Effector CD4-positive, alpha-beta T cell (primary cell): ENCODE data around the gene LAYN.

Experiments used
- DNase-seq: peaks from one replicate; pipeline ENCODE4 v3.0.0-alpha.2; 2020

Gene LAYN

DNA sequence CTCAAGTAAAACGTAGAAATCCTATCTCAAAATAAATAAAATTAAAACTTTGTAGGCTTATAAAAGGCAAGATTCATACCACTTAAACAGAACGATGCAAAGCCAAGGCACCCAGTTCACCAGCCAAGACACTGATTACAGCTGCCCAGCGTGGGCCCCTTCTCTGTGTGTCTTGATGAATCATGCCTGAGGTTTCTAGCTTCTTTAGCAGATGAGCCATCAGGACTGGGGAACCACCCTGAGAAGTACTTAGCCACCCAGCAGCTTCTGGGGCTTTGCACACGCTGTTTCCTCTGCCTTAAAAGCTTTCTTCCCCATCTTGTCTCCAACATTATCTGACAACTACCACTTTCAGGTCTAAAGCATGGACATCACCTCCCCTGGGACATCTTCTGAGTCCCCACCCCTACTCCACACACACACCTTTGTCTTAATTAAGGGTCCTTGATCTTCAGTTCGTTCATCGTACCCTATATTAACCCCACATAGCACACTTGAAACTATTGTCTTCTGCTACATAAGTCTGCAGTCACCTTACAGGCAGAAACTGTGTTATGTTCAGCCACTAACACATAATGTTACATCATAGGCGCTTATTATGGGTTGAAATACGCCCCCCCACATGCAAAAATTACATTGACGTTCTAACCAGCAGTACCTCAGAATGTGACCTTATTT, 8.7 kb upstream of the LAYN start:
- DNase-seq = peak; percentile 18

DNA sequence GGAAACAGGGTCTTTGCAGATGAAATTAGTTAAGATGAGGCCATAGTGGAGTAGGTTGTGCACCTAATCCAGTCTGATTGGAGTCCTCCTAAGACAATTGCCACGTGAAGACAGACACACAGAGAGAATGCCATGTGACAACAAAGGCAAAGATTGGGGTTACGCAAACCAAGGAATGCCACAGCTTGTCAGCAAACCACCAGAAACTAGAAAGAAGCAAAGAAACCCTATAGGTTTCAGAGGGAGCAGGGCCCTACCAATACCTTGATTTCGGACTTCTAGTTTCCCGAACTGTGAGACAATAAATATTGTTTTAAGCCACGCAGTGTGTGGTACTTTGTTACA, 8.2 kb upstream of the LAYN start:
- DNase-seq = no peak

DNA sequence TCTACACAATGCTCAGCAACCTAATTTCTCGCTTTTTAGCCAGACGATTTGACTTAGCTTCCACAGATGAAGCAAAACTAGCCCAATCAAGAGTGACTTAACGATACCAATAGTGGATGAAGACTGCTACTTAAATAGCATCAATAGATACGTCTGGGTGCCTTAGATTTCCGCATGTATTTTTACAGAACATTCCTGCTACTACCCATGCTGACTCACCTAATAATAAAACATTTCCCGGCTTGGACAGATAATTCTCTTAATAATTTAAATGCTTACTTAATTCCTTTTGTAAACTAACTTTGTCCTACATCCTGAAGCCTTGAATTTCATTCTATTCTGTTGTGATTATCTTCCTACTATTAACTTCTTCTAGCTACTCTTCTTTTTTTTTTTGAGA, 5.2 kb upstream of the LAYN start:
- no peak for DNase-seq

DNA sequence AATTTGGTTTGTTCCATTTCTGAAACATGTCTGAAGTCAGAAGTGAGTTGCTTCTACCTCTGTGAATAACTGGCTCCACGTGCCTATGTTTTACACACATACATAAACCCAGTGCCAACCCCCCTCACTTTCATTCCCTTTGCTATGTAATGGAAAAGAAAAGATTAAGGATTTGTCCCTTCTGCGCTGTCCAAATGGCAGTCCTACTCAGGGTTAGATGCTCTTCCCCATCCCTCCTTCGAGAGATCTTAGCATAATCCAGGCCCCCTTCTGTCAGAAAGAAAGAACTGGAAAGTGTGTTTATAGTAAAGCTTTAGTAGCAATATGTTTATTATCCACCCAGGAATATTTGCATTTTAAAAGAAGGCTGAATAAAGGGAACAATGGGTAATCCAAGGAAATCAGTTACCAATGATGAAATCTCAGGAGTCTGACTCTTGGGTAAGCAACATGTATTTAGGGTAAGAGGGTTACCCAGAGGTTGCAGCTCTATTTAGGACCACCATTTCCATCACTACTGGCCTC, 3.1 kb upstream of the LAYN start:
- DNase-seq = no peak

DNA sequence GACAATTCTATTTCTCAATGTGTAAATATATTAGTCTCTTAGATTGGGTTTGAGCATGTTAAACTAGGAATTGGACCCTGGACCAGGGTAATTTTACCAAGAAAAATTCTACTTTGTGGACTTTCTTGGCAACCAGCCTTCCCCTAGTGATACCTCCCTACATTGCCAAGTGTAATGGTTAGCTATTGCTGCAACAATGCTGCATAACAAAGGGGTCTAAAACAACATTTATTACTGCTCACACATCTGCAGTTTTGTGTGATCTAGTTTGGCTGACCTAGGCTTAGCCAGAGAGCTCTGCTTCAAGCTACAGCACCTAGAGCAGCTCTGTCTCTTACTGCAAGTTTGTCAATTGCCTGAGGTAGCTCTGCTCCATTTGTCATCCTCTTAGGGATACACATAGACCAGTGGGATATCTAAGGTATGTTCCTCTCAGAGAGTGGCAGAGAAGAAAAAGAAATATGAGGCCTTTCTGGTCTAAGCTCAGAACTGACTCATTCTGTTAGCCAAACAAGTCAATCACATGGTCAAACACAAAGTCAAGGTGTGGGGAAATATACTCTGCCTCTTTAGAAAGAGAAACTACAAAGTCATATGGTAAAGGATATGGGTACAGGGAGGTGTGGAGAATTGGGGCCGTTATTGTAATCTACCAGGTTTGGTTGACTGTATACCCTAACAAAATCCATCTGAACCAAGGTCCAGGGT, 2.0 kb upstream of the LAYN start:
- DNase-seq = no peak

DNA sequence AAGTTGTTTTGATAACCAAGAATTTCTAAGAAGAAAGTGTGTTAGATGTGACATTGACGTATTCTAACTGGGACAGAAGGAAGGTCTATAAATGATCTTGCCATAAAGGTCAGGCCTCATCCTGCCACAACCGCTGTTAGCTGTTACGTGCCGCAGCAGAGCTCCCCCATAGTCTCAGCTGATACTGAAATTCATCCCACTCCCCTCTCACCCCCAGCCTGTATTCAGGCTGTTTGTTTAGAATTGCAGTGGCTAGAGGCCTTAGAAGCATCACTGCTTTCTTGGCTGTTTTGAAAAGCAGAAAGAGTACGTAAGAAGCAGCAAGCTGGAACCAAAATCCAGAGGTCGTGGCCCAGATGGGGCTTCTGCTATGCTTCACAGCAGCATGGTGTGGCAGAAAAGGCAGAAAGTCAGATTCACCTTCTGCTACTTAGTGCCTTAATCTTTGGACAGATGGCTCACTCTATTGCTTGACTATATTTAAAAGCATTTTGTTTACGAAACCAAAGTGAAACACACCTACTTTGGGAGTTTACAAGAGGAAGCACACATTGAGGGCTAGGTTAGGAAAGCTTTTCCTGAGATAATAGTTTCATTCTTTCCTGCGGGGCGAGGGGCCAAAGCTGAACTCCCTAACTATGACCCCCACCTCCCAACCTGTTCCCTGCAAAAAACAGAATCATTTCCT, 950 bp upstream of the LAYN start:
- no peak for DNase-seq

DNA sequence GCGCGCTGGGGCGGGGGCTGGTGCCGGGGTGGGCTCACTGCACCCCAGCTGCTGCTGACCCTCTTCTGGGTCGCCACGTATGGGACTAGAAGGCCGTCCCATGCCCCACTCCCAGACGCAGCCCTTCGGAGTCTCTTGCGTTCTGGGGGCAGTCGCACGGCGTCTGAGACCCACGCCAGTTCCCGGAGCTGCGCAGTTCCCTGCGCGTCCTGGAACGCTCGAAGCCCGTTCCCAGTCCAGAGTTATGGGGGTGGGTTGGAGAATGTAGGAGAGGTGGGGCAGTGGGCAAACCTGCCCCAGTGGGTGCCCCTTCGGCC, 375 bp downstream of the LAYN start:
- no peak for DNase-seq

DNA sequence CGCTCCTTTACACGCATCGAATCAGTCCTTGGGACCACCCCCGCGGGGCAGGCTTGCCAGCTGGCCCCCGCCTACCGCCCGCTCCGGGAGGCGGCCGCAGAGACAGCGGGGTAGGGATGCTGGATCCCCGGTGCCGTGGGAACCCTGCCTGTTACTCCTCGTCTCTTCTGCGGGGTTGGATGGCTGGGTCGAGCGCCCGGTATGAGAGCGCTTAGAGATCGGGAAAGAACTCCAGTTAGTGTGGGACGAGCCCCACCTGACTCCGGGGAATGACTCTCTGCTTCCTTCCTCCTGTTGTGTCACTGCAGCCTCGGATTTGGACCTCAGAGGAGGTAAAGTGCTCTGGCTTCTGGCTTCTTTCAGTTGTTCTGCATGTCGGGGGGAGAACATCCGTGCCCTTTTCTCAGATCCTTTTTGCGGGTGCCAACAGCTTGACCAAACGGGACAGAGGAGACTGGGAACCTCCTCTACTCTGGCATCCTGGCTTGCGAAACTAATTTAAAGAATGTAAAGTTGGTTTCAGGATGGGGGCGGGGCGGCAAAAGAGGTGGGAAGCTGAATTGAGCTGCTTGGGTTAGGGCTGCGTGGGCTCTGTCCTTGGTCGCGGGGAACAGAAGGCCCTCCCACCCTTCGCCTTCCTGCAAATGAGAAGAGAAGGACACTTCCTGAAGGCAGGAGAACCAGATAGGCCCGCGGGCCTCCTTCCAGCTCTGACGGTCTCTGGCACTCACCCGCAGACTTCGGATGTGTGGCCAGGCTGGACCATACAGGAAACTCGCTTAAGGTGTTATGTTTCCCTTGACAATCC, 938 bp downstream of the LAYN start:
- DNase-seq = no peak

DNA sequence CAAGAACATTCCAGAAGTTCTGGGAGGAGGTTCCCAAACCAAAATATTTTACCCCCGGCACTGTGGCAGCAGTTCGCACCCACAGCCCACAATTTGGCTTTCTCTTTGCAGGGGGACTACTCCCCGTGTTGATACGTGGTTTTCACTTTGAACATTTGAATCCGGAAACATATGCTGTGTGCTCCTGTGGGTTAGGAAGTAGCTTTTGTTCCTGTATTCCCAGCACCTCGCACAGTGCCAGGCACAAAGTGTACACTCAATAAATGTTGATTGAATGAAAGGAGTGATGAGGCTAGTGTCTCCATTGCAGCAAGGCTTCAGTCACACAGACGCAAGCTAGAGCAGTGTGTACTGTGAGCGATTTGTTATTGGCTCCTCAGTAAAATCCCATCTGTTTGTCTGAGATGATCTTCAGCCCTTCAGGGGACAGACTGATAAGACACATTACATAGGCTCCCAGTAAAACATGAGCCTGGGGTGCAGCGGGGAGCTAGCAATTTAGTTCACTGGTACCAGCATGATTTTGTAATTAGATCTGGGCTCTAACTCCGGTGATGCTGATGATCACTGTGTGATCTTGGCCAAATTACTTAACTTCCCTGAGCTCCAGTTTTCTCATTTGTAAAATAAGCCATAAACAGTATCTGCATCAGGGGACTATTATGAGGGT, 2.2 kb downstream of the LAYN start:
- no peak for DNase-seq

DNA sequence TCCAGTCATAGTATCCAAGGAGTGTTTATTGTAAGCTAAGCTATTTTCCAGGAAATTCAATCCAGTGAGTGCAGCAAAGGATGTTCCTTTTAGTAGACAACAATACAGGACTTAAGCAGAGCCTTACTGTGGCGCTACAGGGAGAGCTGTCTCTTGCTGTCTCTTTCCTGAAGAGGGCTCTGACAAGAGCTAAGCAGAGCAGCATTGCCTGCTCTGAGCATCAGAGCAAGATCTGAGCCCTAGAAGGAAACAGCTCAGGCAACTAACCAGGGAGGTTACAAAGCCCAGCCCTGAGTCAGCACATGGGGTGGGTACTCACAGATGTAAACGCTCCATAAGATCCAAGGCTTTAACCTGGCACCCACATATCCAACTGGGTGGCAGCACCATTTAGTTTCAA, 8.0 kb downstream of the LAYN start:
- DNase-seq = no peak

DNA sequence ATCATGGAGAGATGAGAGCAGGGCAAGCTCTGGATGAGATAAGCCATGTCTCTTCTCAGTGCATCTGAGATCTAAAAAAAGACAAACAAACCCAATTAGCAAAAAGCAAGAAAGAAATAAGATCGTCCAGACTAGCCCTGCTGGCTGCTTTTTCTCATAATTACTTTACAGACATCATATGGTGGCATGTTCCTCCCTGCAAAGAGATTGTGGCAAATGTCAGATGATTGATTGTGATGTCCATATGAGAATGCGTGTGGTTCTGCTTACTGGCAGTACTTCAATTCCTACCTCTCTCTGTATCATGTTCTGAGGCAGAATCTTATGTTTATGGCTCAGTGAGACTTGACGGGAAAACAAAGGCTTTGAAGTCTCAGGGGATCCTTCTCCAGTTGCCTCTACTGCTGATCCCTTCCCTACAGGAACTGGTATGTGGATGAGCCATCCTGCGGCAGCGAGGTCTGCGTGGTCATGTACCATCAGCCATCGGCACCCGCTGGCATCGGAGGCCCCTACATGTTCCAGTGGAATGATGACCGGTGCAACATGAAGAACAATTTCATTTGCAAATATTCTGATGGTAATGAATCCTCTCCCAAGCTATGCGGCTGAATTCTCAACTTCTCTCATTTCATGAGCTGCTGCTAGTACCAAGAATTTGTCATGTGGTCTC, 8.8 kb downstream of the LAYN start:
- no peak for DNase-seq

DNA sequence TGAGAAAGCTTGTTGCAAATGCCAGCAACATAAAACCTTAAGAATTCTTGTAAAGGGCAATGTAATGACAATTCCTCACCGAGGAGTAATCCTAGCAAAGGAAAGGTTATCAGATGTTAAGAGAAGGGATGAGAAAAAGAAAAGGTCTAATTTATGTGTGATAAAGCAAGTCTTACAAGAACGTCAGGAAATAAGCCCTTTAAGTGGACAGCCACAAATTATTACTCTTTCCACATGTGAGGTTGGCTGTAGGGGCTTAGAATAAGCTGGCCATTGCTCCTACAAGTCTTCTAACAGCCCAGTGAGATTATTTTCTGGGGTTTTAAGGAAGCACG, 9.3 kb downstream of the LAYN start:
- DNase-seq = no peak

DNA sequence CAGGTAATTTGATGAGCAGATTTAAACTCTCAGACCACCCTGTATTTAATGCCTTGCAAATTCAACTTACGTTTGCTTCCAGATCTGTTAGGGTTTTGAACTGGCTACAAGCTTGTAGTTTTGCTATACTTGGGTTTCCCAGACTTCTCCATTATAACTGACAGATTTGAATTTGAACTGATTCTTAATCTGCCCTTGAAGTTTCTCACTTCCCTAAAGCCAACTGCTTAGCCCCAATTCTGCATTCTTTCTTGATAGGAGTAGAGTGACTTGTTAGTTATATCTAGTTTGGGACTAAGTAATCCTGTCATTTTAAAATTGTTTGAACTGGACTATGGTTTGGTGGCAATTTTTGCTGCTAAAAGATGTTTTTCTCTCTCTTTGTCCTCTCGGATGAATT, 9.7 kb downstream of the LAYN start:
- no peak for DNase-seq

DNA sequence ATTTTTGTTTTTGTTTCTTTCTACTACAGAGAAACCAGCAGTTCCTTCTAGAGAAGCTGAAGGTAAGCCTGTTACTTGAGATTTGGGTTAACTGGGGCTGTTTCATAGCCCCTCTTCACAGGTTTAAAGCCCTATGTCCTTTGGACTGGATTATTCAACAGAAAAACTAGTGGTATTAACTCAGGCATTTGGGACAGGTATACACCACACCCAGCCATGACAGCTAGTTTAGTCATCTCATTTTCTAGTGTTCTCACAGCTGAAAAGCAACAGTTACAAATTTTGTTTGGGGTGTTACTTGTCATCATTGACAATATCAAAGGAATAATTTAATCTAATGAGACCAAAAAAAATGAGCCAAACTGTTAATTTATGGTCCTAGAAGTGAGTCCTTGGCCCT, 14.0 kb downstream of the LAYN start:
- no peak for DNase-seq

DNA sequence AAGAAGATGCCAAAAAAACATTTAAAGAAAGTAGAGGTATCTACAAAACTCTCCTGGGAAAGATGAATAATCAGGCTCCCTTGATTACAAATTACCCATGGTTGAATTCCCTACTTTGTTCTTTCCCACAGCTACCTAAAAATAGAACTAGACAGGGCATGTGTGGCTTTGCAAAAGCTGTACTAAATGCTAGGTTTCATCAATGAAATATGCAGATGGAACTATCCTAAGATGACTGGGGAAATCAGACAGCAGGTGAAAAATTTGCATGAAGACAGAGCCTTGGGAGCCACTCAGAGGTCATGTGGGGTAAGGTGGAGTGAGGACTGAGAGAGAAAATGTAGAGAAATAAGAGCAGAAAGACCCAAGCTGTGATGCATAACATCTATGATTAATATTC, 14.7 kb downstream of the LAYN start:
- no peak for DNase-seq

DNA sequence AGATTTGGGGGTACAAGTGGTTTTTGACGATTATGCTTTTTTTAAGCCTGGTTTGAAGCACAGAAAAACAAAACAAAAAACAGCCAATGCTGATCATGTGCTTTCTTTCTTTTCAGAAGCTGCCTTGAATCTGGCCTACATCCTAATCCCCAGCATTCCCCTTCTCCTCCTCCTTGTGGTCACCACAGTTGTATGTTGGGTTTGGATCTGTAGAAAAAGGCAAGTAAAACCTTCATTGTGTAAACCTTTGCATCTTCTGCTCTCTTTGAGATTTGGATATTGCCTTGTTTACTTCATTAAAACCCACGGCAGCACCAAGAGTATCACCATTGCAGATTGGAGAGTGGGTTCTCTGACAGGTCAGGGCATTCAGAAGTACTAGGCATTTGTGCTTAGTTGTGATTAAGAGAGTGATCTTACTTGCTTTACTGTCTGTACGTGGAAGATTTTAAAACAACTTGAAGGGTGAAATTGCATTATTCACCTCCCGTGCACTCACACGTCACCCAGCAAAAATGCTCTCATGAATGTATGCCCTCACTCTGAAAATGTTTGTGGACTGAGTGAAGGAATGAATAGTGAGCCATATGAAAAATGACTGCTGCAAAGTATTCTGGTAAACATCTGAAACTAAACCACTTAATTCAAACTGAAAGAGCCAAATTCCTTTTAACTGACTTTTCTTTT, 17.0 kb downstream of the LAYN start:
- DNase-seq = no peak

DNA sequence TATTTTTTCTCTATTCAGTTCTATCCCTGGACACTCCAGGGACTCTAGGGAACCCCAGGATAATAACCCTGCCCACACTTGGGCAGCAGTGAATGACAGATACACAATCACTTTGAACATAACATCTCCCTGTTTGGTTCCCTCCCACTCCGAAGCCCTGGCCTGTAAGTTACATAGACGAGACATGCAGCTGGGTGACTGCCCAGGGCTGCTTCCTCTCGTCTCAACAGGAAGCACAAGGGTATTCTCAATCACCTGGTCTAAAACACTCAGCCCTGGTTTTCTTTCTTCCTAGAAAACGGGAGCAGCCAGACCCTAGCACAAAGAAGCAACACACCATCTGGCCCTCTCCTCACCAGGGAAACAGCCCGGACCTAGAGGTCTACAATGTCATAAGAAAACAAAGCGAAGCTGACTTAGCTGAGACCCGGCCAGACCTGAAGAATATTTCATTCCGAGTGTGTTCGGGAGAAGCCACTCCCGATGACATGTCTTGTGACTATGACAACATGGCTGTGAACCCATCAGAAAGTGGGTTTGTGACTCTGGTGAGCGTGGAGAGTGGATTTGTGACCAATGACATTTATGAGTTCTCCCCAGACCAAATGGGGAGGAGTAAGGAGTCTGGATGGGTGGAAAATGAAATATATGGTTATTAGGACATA, 19.4 kb downstream of the LAYN start:
- no peak for DNase-seq

DNA sequence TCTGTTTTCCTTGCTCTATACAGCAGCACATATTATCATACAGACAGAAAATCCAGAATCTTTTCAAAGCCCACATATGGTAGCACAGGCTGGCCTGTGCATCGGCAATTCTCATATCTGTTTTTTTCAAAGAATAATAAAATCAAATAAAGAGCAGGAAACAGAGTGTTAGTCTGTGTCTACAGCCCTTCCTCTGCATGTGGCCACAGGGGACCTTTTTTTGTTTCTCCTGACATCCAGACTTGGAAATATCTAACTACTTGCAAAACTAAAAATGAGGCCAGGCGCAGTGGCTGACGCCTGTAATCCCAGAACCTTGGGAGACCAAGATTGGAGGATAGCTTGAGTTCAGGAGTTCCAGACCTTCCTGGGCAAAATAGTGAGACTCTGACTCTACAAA, 20.3 kb downstream of the LAYN start:
- DNase-seq = no peak

DNA sequence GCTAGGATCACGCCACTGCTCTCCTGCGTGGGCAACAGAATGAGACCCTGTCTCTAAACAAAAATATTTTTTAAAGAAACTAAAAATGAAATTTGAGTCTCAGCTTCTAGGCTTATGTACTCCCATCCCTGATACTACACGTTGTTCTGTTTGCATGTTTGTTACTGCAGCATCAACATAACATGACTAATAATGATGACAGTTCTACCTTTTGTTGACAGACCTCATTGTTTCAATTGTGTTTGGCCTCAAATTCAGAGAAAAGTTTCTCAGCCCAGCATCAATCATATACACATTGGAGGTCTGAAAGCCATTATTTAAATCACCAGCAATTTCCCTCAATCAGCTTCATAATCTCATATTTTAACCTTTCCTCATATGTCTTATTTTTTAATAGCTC, 20.8 kb downstream of the LAYN start:
- DNase-seq = no peak

DNA sequence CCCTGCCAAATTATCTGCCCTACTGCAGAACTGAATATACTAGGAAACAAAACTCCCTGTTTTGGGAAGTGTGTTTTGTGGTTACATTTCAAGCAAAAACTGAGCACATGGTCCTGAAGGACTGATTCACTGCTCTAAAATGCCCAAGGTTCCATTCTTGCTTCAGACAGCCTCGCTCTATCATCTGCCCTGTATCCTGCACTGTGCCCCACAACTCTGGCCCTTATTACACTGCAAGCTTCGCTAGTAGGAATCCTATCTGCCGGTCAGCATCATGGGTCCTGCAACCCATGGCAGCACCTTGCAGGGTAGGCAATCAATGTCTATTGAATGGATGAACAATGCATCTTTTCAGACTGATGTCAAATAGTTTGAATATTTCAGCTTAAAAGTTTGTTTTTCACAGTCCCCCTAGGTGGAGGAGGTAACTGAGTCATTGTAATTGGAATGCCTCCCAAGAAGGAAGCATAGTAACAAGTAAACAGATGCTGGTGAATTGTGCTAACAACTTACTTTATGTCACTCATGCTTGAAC, 21.3 kb downstream of the LAYN start:
- DNase-seq = no peak
